Measurements from ENCODE around the gene ATP6V1B1. TPM values are rescaled to one million over a fixed set of nuclear protein-coding genes. Genes with fewer than 3 reads are reported as not detected.
A peak's percentile ranks its signal among the peaks of the same experiment; 100 is the strongest.

ATP6V1B1 gene
- total RNA-seq, 1 experiment from 2014 or later: 4.0 TPM

- H3K9me3 Mint-ChIP-seq (ENCODE audit: unreplicated experiment): no peaks in the 10 kb centered on the region
- H3K4me1 Mint-ChIP-seq (ENCODE audit: low read depth, unreplicated experiment): no peaks in the 10 kb centered on the region
- no peak for TF ChIP-seq CTCF (IDR thresholded peaks at IDR 0.05; ENCODE audit: insufficient read depth in 1 of 2, low read depth in 1 of 2, low read length in 1 of 2, severe bottlenecking in 1 of 2, unreplicated experiment in 1 of 2)
- no peak overlapping the region for H3K4me3 Mint-ChIP-seq (ENCODE audit: unreplicated experiment)
- H3K9me3 ChIP-seq: no peaks in the 10 kb centered on the region
- no peak overlapping the region for H3K4me3 ChIP-seq (ENCODE audit: low read depth, low read length)
- H3K27me3 ChIP-seq (replicated peaks; ENCODE audit: control insufficient read depth, insufficient read depth, low read length): no peaks in the 10 kb centered on the region
- H3K27me3 Mint-ChIP-seq (ENCODE audit: insufficient read depth, unreplicated experiment): no peaks in the 10 kb centered on the region
- ChIA-PET POLR2A (no interaction called here), CTCF (no interaction called here)
- peaks cover 2% of the 10 kb centered on the region for H3K4me1 ChIP-seq
- no peak overlapping the region for H3K27ac Mint-ChIP-seq (ENCODE audit: unreplicated experiment)
- no peak for DNase-seq
- peaks cover 1% of the 10 kb centered on the region; the same call in 1 of the 2 replicates for H3K36me3 ChIP-seq (ENCODE audit: control insufficient read depth, insufficient read depth, low read length)
- no TSS peak for BruUV-seq (replicated peaks)
- peaks cover 21% of the 10 kb centered on the region for H3K36me3 Mint-ChIP-seq (ENCODE audit: insufficient read depth, unreplicated experiment)
- intact Hi-C loops (cut with micrococcal nuclease; ENCODE audit: unreplicated experiment): no loop called here
Measured at GRCh38 chr2:70988151-70988550, 52.5 kb downstream of the ATP6V1B1 start.

- H3K4me1 Mint-ChIP-seq (ENCODE audit: low read depth, unreplicated experiment): no peaks in the 10 kb centered on the region
- H3K9me3 Mint-ChIP-seq (ENCODE audit: unreplicated experiment): no peaks in the 10 kb centered on the region
- H3K4me1 ChIP-seq: peaks cover 9% of the 10 kb centered on the region
- peak in 1 of 2 experiments; percentile 30 for DNase-seq
- peaks cover 21% of the 10 kb centered on the region for H3K36me3 Mint-ChIP-seq (ENCODE audit: insufficient read depth, unreplicated experiment)
- H3K36me3 ChIP-seq (ENCODE audit: control insufficient read depth, insufficient read depth, low read length): peaks cover 1% of the 10 kb centered on the region; the same call in 1 of the 2 replicates
- no peak for TF ChIP-seq CTCF (IDR thresholded peaks at IDR 0.05; ENCODE audit: insufficient read depth in 1 of 2, low read depth in 1 of 2, low read length in 1 of 2, severe bottlenecking in 1 of 2, unreplicated experiment in 1 of 2)
- BruUV-seq (replicated peaks): no TSS peak
- no peak overlapping the region for H3K27ac Mint-ChIP-seq (ENCODE audit: unreplicated experiment)
- H3K4me3 ChIP-seq (ENCODE audit: low read depth, low read length): no peak overlapping the region
- intact Hi-C loops (cut with micrococcal nuclease; ENCODE audit: unreplicated experiment): no loop called here
- CTCF ChIA-PET: no interaction called here
- no peaks in the 10 kb centered on the region for H3K9me3 ChIP-seq
- H3K27me3 ChIP-seq (replicated peaks; ENCODE audit: control insufficient read depth, insufficient read depth, low read length): no peaks in the 10 kb centered on the region
- H3K27me3 Mint-ChIP-seq (ENCODE audit: insufficient read depth, unreplicated experiment): no peaks in the 10 kb centered on the region
- POLR2A ChIA-PET: no interaction called here
- no peak overlapping the region for H3K4me3 Mint-ChIP-seq (ENCODE audit: unreplicated experiment)
Measured at GRCh38 chr2:70988726-70989648, 53.3 kb downstream of the ATP6V1B1 start.

GRCh38 chr2:70990216-70990615 lies 54.5 kb downstream of the ATP6V1B1 start:
- Mint-ChIP-seq H3K9me3 (ENCODE audit: unreplicated experiment) (no peaks in the 10 kb centered on the region), H3K36me3 (ENCODE audit: insufficient read depth, unreplicated experiment) (peaks cover 21% of the 10 kb centered on the region), H3K27ac (ENCODE audit: unreplicated experiment) (no peak overlapping the region), H3K27me3 (ENCODE audit: insufficient read depth, unreplicated experiment) (no peaks in the 10 kb centered on the region), H3K4me1 (ENCODE audit: low read depth, unreplicated experiment) (no peaks in the 10 kb centered on the region), H3K4me3 (ENCODE audit: unreplicated experiment) (no peak overlapping the region)
- Histone ChIP-seq H3K4me3 (ENCODE audit: low read depth, low read length) (no peak overlapping the region), H3K27me3 (replicated peaks; ENCODE audit: control insufficient read depth, insufficient read depth, low read length) (no peaks in the 10 kb centered on the region), H3K4me1 (peaks cover 9% of the 10 kb centered on the region), H3K36me3 (ENCODE audit: control insufficient read depth, insufficient read depth, low read length) (peaks cover 1% of the 10 kb centered on the region; the same call in 1 of the 2 replicates), H3K9me3 (no peaks in the 10 kb centered on the region)
- POLR2A ChIA-PET: no interaction called here
- DNase-seq: no peak
- BruUV-seq (replicated peaks): no TSS peak
- CTCF ChIA-PET: no interaction called here
- intact Hi-C loops (cut with micrococcal nuclease; ENCODE audit: unreplicated experiment): no loop called here
- TF ChIP-seq CTCF (IDR thresholded peaks at IDR 0.05; ENCODE audit: insufficient read depth in 1 of 2, low read depth in 1 of 2, low read length in 1 of 2, severe bottlenecking in 1 of 2, unreplicated experiment in 1 of 2): no peak

All from Caco-2 (cell line).